T47D (cell line): ENCODE data around the gene AUTS2.

Source experiments
- DNase-seq, 2 experiments: peaks; one replicate each; pipeline versions ENCODE4 v3.0.0 to v3.0.0-alpha.2; 2011 to 2012; ENCODE audit warnings: low read depth in 1 of 2, low spot score in 1 of 2
- JUND ChIP-seq: IDR thresholded peaks from 2 replicates; pipeline ENCODE4 v1.6.1; 2012; ENCODE audit warnings: low read depth
- in situ Hi-C: cut with HindIII; loops from 2 replicates; pipeline ENCODE4 v1.10.0; 2016; ENCODE audit warnings: low sequenced_read_pairs, low pct_unique_long_range_greater_than_20kb

The AUTS2 gene

DNA sequence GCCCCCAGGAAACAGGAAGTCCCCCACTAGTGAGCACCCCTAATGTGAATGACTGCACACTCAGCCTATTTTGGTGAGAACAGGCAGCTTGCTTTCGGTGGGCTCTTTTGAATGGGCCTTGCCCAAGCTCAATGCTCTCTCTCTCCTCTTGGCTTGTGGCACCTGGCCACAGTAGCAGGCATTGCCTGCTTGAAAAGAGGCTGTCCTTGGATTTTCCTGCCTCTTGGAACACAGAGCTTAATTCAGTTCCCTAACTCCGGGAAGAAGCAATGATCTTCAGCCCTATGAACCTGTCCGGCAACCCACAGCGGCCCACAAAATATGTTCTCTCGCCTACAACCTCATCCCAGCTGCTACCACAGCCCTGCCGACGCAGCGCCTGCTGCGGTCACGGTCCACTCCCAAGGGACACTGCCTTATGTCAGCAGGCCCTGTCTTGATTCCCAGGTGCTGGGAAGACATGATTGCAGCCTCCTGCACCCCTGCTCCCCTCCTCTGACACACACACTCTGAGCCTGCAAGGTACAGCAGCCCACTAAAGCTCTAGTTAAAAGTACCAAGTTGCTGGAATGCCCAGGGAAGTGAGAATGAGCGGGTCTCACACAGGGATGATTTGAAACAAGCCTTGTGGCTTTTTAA lies 818.2 kb downstream of the AUTS2 start:
- DNase-seq = no peak
- no peak for TF ChIP-seq JUND
- in situ Hi-C loops = no loop called here

DNA sequence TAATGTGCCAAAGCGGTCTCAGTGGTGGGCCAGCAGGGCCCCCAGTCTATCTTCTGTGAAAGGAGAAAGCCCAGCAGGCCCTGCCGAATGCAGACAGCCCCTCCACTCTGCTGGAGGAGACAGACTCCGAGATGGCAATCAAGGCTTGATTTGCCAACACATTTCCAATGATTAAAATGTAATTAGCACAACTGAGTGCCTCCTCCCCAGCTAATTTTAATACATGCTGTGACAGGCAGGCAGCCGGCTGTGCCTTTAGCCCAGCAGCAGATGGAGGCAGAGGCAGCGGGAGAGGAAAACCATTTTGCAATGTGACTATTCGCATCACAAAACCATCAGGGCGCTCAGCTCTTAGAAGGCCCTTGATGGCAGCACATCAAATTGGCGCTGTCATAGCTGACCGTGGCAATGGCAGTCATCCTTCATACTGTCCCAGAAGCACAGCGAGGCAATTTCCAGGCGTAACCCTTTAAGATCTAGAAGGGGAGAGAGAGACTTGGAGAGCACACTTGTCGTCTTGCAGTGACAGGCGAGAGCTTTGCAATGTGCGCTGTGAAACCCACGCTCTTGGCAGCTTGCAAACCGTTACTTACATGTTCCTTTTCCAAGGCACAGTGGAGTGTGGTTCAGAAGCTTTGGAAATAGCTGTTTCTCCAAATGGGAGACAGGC lies 818.8 kb downstream of the AUTS2 start:
- in situ Hi-C loops = no loop called here
- DNase-seq = peak in 1 of 2 experiments; percentile 15
- no peak for TF ChIP-seq JUND

DNA sequence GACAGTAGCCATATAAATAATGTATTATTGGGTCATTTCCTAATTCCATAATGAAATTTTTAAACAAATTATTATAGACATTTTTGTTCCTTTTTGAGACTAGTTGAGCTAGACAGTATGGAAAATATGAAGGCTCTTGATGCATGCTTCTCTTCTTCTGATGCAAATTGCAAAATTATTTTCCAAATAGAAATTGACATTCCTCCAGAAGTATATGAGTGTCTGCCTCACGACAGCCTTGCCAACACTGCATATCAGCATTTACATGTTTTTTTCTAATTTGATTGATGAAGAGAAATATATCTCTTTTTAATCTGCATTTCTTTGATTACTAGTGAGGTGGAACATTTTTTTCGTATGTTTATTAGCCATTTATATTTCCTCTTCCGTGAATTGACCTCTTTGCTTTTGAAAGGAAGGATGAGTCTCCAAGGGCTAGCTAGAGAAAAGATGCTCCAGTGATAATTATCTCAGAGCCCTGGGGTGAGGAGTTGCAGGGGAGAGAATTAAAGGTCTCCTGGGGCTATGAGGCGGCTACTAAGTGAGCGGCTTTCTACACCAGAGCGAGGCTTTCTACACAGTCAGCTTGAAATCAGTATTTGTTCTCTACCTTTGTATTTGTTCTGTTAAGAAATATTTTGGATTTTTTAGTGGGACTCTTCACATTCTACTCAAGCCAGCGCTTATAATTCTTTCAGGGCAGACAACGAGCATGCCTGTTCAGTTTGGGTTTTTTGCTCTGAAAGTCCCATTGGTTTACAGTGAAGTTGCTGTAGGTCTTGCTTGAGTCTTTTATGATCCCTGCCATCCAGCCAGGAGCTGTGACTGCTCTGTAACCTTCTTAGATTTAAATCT lies 821.5 kb downstream of the AUTS2 start:
- no peak for DNase-seq
- in situ Hi-C loops = no loop called here
- no peak for TF ChIP-seq JUND

GRCh38 chr7:70420381-70420662 lies 822.0 kb downstream of the AUTS2 start:
- no peak for DNase-seq
- in situ Hi-C loops = no loop called here
- no peak for TF ChIP-seq JUND

DNA sequence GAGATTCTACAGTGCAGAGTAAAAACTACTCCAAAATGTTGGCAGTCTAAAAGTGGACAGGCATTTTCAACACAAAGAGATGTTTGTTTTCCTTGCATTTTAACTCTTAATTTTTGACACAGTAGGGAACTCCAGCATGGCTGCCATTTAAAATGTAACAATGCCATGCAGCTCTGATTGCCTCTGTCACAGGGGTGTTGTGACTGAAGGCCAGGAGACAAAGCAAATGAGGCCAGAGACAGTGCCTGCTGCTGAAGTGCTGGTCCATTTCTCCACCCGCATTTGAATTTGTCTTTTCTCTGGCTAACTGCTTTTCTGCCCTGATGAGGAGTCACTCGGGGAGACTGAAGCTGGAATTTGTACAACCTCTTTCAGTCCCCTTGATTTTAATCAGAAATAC lies 823.0 kb downstream of the AUTS2 start:
- no peak for TF ChIP-seq JUND
- in situ Hi-C loops = no loop called here
- no peak for DNase-seq

DNA sequence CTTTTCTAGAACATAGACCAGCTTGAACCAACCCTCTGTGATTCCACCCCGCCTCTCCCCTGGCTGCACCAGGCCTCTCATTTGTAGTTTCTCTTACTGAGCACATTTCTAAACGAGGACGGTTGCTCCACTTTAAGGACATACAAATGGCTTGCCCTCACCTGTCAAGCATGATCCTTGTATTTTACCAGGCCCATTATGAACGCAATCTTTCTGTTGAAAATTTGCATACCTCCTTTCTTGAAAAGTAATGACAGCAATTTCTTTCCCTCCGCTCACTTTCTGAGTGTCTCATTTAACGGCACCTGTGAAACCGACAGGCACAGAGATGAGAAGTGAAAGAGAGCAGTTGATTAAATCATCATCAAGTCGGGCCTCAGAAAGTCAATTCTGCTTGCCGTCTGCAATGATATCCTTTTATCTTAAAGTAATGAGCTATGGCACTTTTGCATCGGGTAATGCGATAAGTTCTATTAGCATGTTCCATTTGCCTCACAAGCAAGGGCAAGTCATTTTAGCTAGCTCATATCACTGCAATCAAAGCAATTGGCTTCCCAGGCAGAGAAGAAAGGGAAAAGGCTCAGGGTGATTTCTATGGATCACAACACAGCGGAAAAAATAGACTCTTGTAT lies 828.1 kb downstream of the AUTS2 start:
- no peak for TF ChIP-seq JUND
- no peak for DNase-seq
- in situ Hi-C loops = no loop called here

DNA sequence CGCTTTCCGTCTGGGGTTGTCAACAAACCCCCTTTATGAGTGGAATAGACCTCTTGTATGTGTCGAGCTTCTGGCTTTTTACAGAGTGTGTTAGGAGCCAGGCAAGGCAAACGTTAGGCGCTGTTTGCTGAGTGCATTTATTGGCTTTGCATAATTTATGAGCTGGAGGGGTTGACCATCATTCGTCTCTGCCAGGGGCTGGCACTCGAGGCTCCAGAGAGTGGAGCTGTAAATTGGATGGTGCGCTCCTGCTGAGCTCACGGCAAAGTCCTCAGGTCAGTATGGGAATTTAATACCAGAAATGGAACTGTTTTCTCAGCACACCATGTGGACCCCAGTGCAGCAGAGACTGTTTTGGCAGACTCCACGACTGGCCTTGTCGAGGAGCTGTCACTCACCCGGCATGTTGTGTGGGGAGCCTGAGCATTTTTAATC lies 834.3 kb downstream of the AUTS2 start:
- no peak for DNase-seq
- in situ Hi-C loops = no loop called here
- TF ChIP-seq JUND = no peak

DNA sequence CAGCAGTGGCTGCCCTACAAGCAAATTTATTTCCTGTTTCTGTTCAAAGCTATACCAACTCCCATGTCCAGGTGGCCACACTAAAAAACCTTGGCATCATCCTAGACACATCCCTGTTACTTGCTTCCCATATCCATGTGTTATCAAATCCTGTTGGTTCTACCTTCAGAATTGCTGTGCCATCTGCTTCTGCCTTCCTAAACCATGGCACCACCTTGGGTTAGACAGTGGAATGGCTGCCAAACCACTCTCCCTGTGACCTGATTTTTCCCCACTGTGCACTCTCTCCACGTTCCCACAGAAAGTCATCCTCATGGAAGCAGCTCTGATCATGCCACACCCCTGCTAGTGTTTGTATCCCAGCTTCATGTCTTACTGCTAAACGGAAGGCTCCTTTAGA lies 836.1 kb downstream of the AUTS2 start:
- no peak for TF ChIP-seq JUND
- DNase-seq = peak; percentile 20 to 35
- in situ Hi-C loops = no loop called here

DNA sequence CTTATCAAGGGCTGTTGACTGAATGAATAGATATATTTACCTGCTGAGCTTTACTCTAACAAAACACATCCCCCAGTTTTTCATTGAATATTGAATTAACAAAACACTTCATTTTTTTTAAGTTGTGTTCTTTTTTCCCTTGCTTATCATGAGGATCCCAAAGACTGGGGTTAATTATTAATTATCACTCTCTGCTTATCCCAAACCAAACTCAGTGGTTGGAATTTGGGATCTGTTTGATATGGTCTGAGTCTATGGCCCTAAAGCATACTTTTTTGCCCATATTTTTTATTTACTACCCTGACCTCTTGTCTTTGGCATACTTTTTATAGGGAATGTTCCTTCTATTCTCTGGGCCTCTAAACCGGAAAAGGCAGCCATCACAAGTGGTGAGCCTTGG lies 836.5 kb downstream of the AUTS2 start:
- in situ Hi-C loops = no loop called here
- no peak for DNase-seq
- TF ChIP-seq JUND = no peak

- DNase-seq = peak in 1 of 2 experiments; percentile 20
- in situ Hi-C loops = no loop called here
- TF ChIP-seq JUND = no peak
These were observed 837.4 kb downstream of the AUTS2 start for GRCh38 chr7:70435634-70436033.

GRCh38 chr7:70436790-70437350 lies 838.6 kb downstream of the AUTS2 start:
- no peak for TF ChIP-seq JUND
- in situ Hi-C loops = no loop called here
- DNase-seq = no peak

DNA sequence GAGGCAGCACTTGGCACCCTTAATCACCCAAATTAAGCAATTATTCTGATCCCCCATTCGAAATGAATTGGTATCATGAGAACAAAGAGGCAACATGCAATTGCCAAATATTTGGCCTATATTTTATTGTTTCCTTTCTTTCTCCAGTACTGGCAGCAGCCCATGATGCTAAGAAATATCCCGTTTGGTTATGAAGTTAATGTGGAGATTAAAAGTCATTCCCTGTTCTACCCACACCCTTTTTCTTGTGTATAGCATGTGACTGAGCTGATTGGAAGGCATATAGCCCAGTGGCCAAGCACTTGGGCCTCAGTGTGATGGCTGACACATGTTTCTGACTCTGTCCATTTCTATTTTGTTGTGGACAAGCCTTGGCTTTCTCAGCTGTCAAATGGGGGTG lies 841.4 kb downstream of the AUTS2 start:
- no peak for TF ChIP-seq JUND
- in situ Hi-C loops = no loop called here
- DNase-seq = no peak
